ENCODE measurements around the gene COL23A1. TPM values are rescaled to one million over a fixed set of nuclear protein-coding genes. Genes with fewer than 3 reads are reported as not detected.

The COL23A1 gene
- total RNA-seq, 4 donors from 2014 or later, result 0.83 to 1.8 (median 1.5) TPM

DNA sequence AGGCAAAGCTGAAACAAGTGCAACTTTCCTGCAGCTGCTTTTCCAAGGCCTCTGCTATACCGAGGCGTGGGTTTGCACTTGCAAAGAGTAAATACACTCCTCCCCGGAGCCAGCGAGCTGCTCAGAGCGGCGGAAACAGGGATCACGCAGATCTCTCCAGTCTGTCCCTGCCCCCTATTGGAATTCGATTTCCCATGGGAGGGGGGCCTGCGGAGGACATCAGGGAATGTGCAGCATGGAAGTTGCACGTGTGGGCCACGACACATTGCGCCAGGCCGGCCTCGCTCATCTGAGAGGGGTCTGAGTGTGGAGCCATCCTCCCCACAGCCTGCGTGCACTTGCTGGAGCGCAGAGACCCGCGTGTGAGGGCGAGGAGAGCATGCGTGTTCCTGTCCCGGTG is 253.3 kb downstream of the COL23A1 start:
- H3K27ac ChIP-seq (replicated peaks in 1 of 4), result no peak overlapping the region
- TF ChIP-seq POLR2AphosphoS5 (IDR thresholded peaks at IDR 0.05), result no peak
- TF ChIP-seq POLR2A (IDR thresholded peaks at IDR 0.05; ENCODE audit: low read depth), result no peak
- TF ChIP-seq, protein P1, sequence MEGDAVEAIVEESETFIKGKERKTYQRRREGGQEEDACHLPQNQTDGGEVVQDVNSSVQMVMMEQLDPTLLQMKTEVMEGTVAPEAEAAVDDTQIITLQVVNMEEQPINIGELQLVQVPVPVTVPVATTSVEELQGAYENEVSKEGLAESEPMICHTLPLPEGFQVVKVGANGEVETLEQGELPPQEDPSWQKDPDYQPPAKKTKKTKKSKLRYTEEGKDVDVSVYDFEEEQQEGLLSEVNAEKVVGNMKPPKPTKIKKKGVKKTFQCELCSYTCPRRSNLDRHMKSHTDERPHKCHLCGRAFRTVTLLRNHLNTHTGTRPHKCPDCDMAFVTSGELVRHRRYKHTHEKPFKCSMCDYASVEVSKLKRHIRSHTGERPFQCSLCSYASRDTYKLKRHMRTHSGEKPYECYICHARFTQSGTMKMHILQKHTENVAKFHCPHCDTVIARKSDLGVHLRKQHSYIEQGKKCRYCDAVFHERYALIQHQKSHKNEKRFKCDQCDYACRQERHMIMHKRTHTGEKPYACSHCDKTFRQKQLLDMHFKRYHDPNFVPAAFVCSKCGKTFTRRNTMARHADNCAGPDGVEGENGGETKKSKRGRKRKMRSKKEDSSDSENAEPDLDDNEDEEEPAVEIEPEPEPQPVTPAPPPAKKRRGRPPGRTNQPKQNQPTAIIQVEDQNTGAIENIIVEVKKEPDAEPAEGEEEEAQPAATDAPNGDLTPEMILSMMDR (IDR thresholded peaks at IDR 0.05), result no peak
- TF ChIP-seq EP300 (IDR thresholded peaks at IDR 0.05), result no peak
- intact Hi-C loops (cut with DNase I), result no loop called here
- H3K4me1 ChIP-seq, result peaks cover 6 to 14% (median 7%) of the 10 kb centered on the region in 4 donors
- WGBS, result 51% methylated on average over 21 of the region's 21 CpGs
- no peak for DNase-seq (ENCODE audit: extremely low spot score)
- H3K9me3 ChIP-seq, result no peaks in the 10 kb centered on the region
- H3K36me3 ChIP-seq, result no peaks in the 10 kb centered on the region
- H3K27me3 ChIP-seq, result peaks cover 0 to 14% (median 0%) of the 10 kb centered on the region in 4 donors
- no peak overlapping the region for H3K4me3 ChIP-seq

DNA sequence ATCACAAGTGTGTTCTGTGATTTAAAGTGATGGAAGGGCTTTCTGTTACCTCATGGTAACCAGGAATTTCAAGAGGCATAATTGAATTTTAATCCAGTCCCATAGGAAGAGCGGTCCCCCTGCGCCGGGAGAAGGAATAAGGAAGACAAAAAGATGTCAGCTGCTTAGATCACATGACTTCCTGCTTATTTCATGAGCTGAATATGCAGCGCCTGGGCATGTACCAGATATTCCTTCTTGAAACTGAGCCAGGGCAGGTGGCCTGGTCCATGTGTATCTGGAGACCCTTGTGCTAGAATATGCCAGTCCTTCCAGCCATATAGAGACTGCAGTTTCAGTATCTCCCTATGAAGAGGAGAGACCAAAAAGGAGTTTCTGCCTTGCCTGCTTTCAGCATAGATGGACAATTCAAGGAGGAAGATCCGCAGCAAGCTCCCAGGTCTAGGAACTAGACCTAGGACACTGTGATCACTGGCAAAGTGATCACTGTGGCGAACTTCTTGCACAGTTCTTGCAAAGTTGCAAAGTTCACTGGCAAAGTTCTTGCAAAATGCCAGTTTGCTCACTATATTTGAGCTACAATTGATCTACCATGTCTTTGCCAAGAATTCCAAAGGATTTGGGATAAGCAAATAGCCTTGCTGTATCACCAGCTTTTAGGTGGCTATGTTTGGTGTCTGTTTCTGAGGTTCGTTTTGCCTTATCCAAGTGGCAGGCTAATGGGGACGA is 254.7 kb downstream of the COL23A1 start:
- TF ChIP-seq EP300 (IDR thresholded peaks at IDR 0.05), result no peak
- no peak for TF ChIP-seq POLR2AphosphoS5 (IDR thresholded peaks at IDR 0.05)
- TF ChIP-seq, protein P1 (IDR thresholded peaks at IDR 0.05), result no peak
- TF ChIP-seq POLR2A (IDR thresholded peaks at IDR 0.05; ENCODE audit: low read depth), result no peak
- DNase-seq (ENCODE audit: extremely low spot score), result no peak
- H3K36me3 ChIP-seq, result no peaks in the 10 kb centered on the region
- intact Hi-C loops (cut with DNase I), result no loop called here
- H3K9me3 ChIP-seq, result no peaks in the 10 kb centered on the region
- peaks cover 21 to 28% (median 22%) of the 10 kb centered on the region in 4 donors for H3K4me1 ChIP-seq
- 64% methylated on average over 8 of the region's 8 CpGs for WGBS
- no peak overlapping the region for H3K4me3 ChIP-seq
- no peak overlapping the region for H3K27ac ChIP-seq (replicated peaks in 1 of 4)
- H3K27me3 ChIP-seq, result peaks cover 0 to 14% (median 0%) of the 10 kb centered on the region in 4 donors

DNA sequence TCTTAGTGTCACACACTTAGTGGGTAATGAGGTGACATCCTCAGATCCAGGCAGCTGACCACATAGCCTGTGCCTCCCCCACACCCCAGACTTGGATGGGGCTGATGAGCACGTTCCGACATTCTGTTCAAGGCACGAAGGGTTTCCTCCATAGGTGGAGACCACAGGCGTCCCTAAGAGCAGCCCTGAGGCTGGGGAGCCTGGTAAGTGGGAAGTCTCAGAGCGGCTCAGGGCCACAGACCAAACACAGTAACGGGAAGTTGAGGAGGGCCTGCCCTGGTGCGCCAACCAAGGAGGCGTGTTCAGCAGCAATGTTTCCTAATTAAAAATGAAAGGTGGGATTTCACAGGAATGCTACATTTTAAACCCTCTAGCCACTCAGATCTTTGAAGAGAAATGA is 255.3 kb downstream of the COL23A1 start:
- H3K36me3 ChIP-seq, result no peaks in the 10 kb centered on the region
- H3K27ac ChIP-seq (replicated peaks in 1 of 4), result no peak overlapping the region
- no peak overlapping the region for H3K4me3 ChIP-seq
- TF ChIP-seq, protein P1 (IDR thresholded peaks at IDR 0.05), result no peak
- TF ChIP-seq POLR2AphosphoS5 (IDR thresholded peaks at IDR 0.05) (no peak), POLR2A (IDR thresholded peaks at IDR 0.05; ENCODE audit: low read depth) (no peak), EP300 (IDR thresholded peaks at IDR 0.05) (no peak)
- intact Hi-C loops (cut with DNase I), result no loop called here
- no peaks in the 10 kb centered on the region for H3K9me3 ChIP-seq
- 95% methylated on average over 7 of the region's 8 CpGs for WGBS
- H3K27me3 ChIP-seq, result peaks cover 0 to 14% (median 0%) of the 10 kb centered on the region in 4 donors
- peaks cover 21 to 35% (median 24%) of the 10 kb centered on the region in 4 donors for H3K4me1 ChIP-seq
- no peak for DNase-seq (ENCODE audit: extremely low spot score)

DNA sequence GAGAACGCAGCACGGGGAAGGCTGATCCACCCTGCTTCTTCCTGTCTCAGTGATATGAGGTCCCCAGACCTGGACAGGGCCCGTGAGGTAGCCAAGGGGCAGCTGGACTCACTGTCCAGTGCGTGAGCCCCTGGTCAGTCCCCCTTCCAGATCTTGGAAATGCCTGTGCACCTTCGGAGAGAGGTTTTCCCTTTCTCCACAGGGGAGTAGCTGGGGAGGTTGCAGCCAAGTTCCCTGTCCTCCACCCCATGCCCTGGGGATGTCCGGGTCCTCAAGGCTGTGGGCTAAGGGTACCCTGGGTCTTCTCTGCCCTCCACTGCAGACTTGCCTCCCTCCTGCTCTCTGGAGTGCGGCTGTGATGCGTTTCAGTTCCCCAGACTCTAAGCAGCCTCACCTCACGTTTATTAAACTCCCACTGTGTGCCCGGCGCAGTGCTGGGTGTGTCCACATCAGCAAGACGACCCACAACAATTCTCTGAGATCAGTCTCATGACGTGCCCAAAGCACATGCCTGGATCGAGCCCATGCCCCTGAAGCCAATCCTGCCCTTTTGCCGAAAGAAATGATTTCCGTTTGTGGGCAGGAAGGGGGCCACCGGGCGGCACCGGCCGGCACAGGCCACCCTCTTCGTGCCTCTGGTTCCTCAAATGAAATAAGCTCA is 256.2 kb downstream of the COL23A1 start:
- TF ChIP-seq POLR2A (IDR thresholded peaks at IDR 0.05; ENCODE audit: low read depth) (no peak), POLR2AphosphoS5 (IDR thresholded peaks at IDR 0.05) (no peak), EP300 (IDR thresholded peaks at IDR 0.05) (no peak)
- TF ChIP-seq, protein P1 (IDR thresholded peaks at IDR 0.05), result no peak
- no peak for DNase-seq (ENCODE audit: extremely low spot score)
- 80% methylated on average over 18 of the region's 21 CpGs for WGBS
- intact Hi-C loops (cut with DNase I), result no loop called here
- Histone ChIP-seq H3K27ac (replicated peaks in 1 of 4) (no peak overlapping the region), H3K27me3 (peaks cover 0 to 14% (median 0%) of the 10 kb centered on the region in 4 donors), H3K4me3 (no peak overlapping the region), H3K4me1 (peaks cover 21 to 35% (median 24%) of the 10 kb centered on the region in 4 donors), H3K9me3 (no peaks in the 10 kb centered on the region), H3K36me3 (no peaks in the 10 kb centered on the region)
